Adrenal gland (tissue), 5 donors: ENCODE measurements around the gene AREG.

Experiments used
- POLR2A ChIP-seq, 2 donors: fragments of 450-650 bp; IDR thresholded peaks; one replicate each; pipeline ENCODE4 v1.6.1; 2017; ENCODE audit warnings: antibody characterized with exemption in 2 of 2, mild to moderate bottlenecking in 2 of 2, moderate library complexity in 1 of 2
- TF ChIP-seq, protein P1 (sequence below), 6 experiments: fragments of 450-650 bp in 4 of 6; fragments of 200-600 bp in 2 of 6; sonication (generic) in 1 of 6; IDR thresholded peaks; 1 replicate in 5 of 6; 2 replicates in 1 of 6; pipeline versions ENCODE4 v1.5.1 to v1.8.0; 2016 to 2021; ENCODE audit warnings: antibody characterized with exemption in 6 of 6, mild to moderate bottlenecking in 2 of 6, moderate library complexity in 1 of 6
- donor health status: DM: no; HTN: no; CAD: no.

DNA sequence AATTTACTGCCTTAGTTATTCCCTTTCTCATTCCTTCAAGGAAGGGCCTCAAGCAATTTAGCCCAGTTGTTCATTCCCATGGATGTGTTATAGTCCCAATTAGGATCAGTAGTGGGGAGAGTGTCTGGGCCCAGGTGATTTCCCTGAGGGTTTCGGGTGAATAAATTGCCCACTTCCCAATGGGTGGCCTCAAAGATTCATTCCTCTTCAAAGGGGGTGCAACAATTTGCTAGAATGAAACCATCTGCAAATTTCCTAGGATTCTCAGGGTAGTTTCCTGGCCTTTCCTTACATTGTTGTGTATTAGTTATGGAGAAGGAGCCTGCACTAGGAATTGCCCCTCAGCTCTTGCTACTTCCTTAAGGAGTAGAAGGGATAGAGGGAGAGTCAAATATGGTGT lies 6.3 kb upstream of the AREG start:
- no peak for TF ChIP-seq POLR2A (IDR thresholded peaks at IDR 0.05)
- TF ChIP-seq, protein P1, sequence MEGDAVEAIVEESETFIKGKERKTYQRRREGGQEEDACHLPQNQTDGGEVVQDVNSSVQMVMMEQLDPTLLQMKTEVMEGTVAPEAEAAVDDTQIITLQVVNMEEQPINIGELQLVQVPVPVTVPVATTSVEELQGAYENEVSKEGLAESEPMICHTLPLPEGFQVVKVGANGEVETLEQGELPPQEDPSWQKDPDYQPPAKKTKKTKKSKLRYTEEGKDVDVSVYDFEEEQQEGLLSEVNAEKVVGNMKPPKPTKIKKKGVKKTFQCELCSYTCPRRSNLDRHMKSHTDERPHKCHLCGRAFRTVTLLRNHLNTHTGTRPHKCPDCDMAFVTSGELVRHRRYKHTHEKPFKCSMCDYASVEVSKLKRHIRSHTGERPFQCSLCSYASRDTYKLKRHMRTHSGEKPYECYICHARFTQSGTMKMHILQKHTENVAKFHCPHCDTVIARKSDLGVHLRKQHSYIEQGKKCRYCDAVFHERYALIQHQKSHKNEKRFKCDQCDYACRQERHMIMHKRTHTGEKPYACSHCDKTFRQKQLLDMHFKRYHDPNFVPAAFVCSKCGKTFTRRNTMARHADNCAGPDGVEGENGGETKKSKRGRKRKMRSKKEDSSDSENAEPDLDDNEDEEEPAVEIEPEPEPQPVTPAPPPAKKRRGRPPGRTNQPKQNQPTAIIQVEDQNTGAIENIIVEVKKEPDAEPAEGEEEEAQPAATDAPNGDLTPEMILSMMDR (IDR thresholded peaks at IDR 0.05) = no peak
